HepG2 (cell line): ENCODE measurements around the gene CCNT2.

ENCODE experiments used
- AFF4 ChIP-seq: sonication (generic); formaldehyde crosslinking; IDR thresholded peaks from 2 replicates; pipeline ENCODE4 v1.4.0; 2020; ENCODE audit warnings: missing genetic modification reagents
- CERS6 ChIP-seq: sonication (generic); formaldehyde crosslinking; IDR thresholded peaks from 2 replicates; pipeline ENCODE4 v1.5.0; 2020; ENCODE audit warnings: missing genetic modification reagents
- CTCF ChIP-seq: sonication (generic); formaldehyde crosslinking; IDR thresholded peaks from 2 replicates; pipeline ENCODE4 v1.5.0; 2020; ENCODE audit warnings: mild to moderate bottlenecking, missing genetic modification reagents, moderate library complexity
- EHMT2 ChIP-seq: fragments of 200-600 bp; sonication (generic); IDR thresholded peaks from 2 replicates; pipeline ENCODE4 v1.7.0; 2017; ENCODE audit warnings: antibody characterized with exemption, low read depth, low read length, borderline replicate concordance
- KAT2B ChIP-seq: fragments of 150-350 bp; IDR thresholded peaks from 2 replicates; pipeline ENCODE4 v1.6.1; 2014; ENCODE audit warnings: low read depth, low read length, borderline replicate concordance
- NFIC ChIP-seq: IDR thresholded peaks from 2 replicates; pipeline ENCODE4 v1.6.1; 2012; ENCODE audit warnings: mild to moderate bottlenecking, low read length, inconsistent platforms
- RFX5 ChIP-seq: IDR thresholded peaks from 2 replicates; pipeline ENCODE4 v1.6.1; 2011; ENCODE audit warnings: low read depth, low read length, improper control_type of control experiment
- U2AF1 ChIP-seq: fragments of 200-400 bp; formaldehyde crosslinking; optimal IDR thresholded peaks from 2 replicates; pipeline ENCODE3; 2017; ENCODE audit warnings: mild to moderate bottlenecking, low read depth, low read length
- XBP1 ChIP-seq: sonication (generic); formaldehyde crosslinking; IDR thresholded peaks from 2 replicates; pipeline ENCODE4 v1.5.0; 2020; ENCODE audit warnings: missing genetic modification reagents
- ZFX ChIP-seq: sonication (generic); formaldehyde crosslinking; IDR thresholded peaks from 2 replicates; pipeline ENCODE4 v1.4.0; 2020; ENCODE audit warnings: mild to moderate bottlenecking, low read depth, missing genetic modification reagents, moderate library complexity
- ZNF468 ChIP-seq: sonication (generic); formaldehyde crosslinking; IDR thresholded peaks from 2 replicates; pipeline ENCODE4 v1.8.0; 2022; ENCODE audit warnings: mild to moderate bottlenecking, moderate library complexity, missing genetic modification reagents
- ZNF501 ChIP-seq: sonication (generic); formaldehyde crosslinking; IDR thresholded peaks from 2 replicates; pipeline ENCODE4 v1.5.1; 2020; ENCODE audit warnings: mild to moderate bottlenecking, moderate library complexity, missing genetic modification reagents
- ZSCAN21 ChIP-seq: sonication (generic); formaldehyde crosslinking; IDR thresholded peaks from 2 replicates; pipeline ENCODE4 v1.8.0; 2022; ENCODE audit warnings: mild to moderate bottlenecking, missing genetic modification reagents, moderate library complexity, borderline replicate concordance
- TF ChIP-seq, protein P1 (sequence below): sonication (generic); formaldehyde crosslinking; IDR thresholded peaks from 2 replicates; pipeline ENCODE4 v1.4.0; 2020; ENCODE audit warnings: low read depth, mild to moderate bottlenecking, missing genetic modification reagents

GRCh38 chr2:134976074-134976702 lies 57.6 kb downstream of the CCNT2 start:
- TF ChIP-seq ZNF468 (CRISPR knock-in tag), result no peak
- no peak for TF ChIP-seq CERS6 (CRISPR knock-in tag)
- TF ChIP-seq, protein P1, sequence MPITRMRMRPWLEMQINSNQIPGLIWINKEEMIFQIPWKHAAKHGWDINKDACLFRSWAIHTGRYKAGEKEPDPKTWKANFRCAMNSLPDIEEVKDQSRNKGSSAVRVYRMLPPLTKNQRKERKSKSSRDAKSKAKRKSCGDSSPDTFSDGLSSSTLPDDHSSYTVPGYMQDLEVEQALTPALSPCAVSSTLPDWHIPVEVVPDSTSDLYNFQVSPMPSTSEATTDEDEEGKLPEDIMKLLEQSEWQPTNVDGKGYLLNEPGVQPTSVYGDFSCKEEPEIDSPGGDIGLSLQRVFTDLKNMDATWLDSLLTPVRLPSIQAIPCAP, result no peak
- TF ChIP-seq CTCF (CRISPR knock-in tag), result no peak
- TF ChIP-seq KAT2B, result no peak
- TF ChIP-seq ZNF501, result no peak
- no peak for TF ChIP-seq U2AF1
- TF ChIP-seq AFF4 (CRISPR knock-in tag), result no peak
- TF ChIP-seq ZFX (CRISPR knock-in tag), result no peak
- no peak for TF ChIP-seq RFX5
- no peak for TF ChIP-seq XBP1 (CRISPR knock-in tag)
- no peak for TF ChIP-seq EHMT2
- TF ChIP-seq ZSCAN21 (CRISPR knock-in tag), result no peak
- TF ChIP-seq NFIC, result no peak
